Choroid plexus epithelial cell (primary cell): ENCODE measurements around the gene KANK2.
"Not testable (repeated sequence)": the region's sequence is repeated elsewhere in the genome, so short reads cannot be mapped to it uniquely, and the experiment has no call there.

Source experiments
- DNase-seq: peaks from one replicate; pipeline ENCODE4 v3.0.0-alpha.2; 2010; ENCODE audit warnings: low read depth
- H3K4me3 ChIP-seq: 2 replicates; pipeline ENCODE4 v1.5.1; 2011; ENCODE audit warnings: low read depth, mild to moderate bottlenecking, control low read depth, low read length, moderate library complexity
- CTCF ChIP-seq: conservative IDR thresholded peaks from 2 replicates; pipeline ENCODE4 v1.5.1; 2011; ENCODE audit warnings: low read depth, mild to moderate bottlenecking, control low read depth, inconsistent platforms, low read length, moderate library complexity

Gene KANK2

GRCh38 chr19:11191934-11192333 is 5.4 kb downstream of the KANK2 start:
- no peak overlapping the region for H3K4me3 ChIP-seq

GRCh38 chr19:11191273-11191755 is 6.0 kb downstream of the KANK2 start:
- peak; percentile 59 for DNase-seq
- no peak overlapping the region for H3K4me3 ChIP-seq
- no peak for TF ChIP-seq CTCF

More at GRCh38 chr19:11191934-11192333, 5.4 kb downstream of the KANK2 start:
- DNase-seq, result no peak
- no peak for TF ChIP-seq CTCF

- no peak overlapping the region for H3K4me3 ChIP-seq
- no peak for TF ChIP-seq CTCF
- DNase-seq, result no peak
Measured at GRCh38 chr19:11190501-11190900, 6.8 kb downstream of the KANK2 start.

GRCh38 chr19:11187441-11187840 is 9.9 kb downstream of the KANK2 start:
- H3K4me3 ChIP-seq, result no peak overlapping the region
- no peak for TF ChIP-seq CTCF
- no peak for DNase-seq

GRCh38 chr19:11182994-11183393 is 14.4 kb downstream of the KANK2 start:
- no peak for TF ChIP-seq CTCF
- DNase-seq, result no peak
- H3K4me3 ChIP-seq, result no peak overlapping the region

- H3K4me3 ChIP-seq, result no peak overlapping the region
- DNase-seq, result no peak
- no peak for TF ChIP-seq CTCF
Measured at GRCh38 chr19:11181488-11181887, 15.9 kb downstream of the KANK2 start.

- DNase-seq, H3K4me3 ChIP-seq: not testable (repeated sequence)
Measured at GRCh38 chr19:11180975-11181374, 16.4 kb downstream of the KANK2 start.
